Hematopoietic multipotent progenitor cell treated with erythropoietin and hydrocortisone succinate and interleukin-3 and kit ligand, for 4 days (in vitro differentiated cells): ENCODE data around the gene TMTC2.
A peak's percentile ranks its signal among the peaks of the same experiment; 100 is the strongest.
"Not testable (repeated sequence)": the region's sequence is repeated elsewhere in the genome, so short reads cannot be mapped to it uniquely, and the experiment has no call there.

Experiments
- DNase-seq: peaks from one replicate; pipeline ENCODE4 v3.0.0-alpha.2; 2015

The TMTC2 gene

DNA sequence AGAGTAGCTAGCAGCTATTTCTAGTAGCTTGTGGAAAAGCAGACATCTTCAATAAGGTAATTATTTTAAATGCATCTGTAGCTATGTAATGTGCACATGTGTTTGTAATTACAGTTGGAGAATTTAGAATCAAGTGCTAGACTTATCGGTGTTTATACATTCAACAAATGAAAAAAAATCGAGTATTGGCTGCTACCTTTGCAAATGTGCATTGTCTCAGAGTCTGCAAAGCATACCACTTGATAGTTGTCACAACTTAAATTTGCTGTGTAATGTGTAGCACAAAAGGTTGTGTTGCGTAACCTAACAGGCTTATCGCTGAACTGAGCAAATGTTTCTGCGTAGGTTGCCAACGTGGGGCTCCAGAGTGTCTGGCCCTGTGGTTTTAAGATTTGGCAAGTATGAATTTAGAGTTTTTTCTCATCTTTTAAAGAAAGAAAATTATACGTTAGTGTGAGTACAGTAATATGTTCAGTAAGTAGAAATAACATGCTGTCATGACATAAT lies 44.3 kb downstream of the TMTC2 start:
- peak; percentile 7 for DNase-seq

DNA sequence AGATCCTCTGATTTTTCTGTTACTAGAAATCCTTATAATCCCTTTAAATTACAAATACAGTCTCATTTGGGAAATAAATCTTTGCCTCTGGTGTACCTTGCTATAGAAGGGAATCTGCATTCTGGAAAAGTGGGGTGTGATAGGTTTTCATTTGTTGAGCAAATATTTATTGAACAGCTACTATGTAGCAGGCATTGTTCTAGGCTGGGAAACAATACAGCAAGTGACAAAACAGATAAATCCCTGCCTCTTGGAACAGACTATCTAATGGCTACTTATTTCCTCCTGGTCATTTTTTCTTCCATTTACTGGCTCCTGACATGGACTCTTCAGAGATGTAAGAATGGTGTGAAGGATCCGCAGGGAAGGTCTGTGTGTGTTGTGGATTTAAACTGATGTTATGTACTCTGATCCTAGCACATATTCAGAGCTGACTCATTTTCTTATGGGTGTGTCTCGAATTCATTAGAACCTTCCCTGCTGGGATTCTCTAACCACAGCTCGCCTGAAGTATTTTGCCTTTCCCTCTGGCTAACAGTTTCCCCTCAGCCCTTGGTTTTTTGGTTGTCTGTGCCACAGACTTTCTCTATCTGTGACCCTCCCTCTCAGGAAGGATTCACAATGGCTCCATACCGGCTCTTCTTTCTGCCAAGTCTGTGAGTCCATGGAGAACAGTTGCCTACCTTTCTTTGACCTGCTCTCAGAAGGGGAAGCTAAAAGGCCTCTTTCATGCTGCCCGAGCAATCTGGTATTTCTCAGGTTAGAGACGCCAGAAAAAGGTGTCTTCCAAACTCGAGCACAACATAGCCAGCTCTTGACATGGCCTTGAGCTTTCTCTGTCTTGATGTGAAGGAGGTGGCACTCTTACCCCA lies 53.7 kb downstream of the TMTC2 start:
- DNase-seq = no peak

DNA sequence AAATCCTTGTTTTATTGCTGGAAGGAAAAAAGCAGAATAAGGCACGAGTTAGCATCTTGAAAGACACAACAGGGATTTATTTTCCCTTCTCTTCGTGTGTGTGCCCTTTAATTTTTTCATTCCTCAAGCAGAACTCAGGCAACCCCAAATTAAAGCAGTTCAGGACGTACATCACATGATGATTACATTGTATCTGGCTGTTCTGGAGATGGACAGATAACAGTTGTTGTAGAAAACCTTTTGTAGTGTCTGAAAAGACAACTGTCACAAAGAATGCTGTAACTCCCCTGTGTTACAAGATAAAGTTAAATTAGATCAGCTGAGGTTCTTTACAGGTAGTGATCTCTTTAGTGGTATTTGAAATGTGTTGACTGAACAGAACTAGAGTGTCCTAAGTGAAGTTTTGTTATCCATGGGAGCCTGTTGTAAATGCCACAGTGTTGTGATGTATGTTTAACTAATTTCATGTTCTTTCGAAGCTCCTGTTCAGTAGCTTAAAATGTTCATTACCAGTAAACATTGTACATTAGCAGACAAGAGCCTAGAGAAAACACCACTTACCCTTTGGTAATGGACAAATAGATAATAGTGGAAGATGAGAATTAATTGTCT lies 58.5 kb downstream of the TMTC2 start:
- DNase-seq = no peak

DNA sequence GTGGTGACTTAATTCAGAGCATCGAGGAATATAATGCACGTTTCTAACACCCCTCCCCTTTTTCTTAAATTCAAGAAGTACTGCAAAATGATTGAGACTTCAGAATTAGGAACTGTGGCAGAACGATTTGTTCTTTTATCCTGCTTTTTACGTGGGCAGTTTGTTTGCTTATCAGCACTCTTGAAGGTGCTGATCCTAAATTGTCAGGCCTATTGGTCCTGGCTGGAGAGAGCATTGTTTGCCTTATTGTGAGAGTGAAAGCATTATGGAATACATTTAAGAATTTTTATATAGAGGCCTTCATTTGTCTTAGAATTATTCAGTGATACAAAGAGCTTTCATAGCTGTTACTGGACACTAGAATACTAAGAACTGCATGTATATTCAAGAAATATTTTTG lies 59.1 kb downstream of the TMTC2 start:
- no peak for DNase-seq

DNA sequence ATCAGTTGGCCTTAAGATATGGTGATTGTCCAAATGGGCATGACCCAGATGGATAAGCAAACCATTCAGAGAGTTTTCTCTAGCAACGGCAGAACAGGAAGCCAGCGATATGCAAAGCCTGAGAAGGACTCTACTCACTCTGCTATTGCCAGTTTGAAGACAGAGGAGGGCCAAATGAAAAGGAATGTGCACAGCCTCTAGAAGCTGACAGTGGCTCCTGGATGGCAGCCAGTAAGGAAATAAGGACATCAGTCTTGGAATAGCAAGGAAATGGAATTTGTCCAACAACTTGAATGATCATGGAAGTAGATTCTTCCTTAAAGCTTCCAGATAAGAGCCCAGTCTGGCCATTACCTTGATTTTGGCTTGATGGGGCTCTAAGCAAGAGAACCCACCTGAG lies 60.0 kb downstream of the TMTC2 start:
- DNase-seq = no peak

DNA sequence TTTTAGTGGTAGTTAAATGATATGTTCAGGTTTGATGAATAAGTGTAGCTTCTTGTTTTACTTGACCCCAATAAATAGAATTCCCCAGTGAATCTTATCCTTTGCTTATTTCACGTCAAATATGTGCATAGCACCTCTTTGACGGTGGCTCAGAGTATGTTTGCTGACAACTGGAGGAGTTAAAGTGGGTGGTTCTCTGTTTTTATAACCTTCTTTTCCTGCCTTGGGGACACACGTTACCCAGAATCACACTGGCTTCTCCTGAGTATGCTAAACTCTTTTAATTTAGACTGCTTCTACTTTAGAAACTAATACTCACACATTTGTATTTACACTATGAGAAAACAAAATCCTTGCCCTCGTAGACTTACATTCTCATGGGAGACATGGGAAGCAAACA lies 62.3 kb downstream of the TMTC2 start:
- DNase-seq = no peak

DNA sequence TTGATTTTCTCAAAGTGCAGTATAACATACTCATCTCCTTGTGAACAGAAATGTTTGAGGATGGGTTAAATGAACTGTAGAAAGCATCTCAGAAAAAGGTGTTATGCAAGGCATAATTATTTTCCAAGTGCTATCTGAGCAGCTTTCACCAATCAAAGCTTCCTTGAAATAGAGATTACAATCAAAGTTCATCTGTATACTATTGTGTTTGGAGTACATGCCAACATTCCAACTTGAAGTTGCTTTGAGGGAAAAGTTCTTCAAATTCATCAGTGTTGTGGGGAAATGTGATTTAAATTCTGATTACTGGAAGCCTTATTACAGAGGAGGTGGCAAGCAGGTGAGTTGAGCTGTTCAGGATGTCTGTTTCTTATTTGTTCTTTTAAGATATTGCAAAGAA lies 68.2 kb downstream of the TMTC2 start:
- no peak for DNase-seq

DNA sequence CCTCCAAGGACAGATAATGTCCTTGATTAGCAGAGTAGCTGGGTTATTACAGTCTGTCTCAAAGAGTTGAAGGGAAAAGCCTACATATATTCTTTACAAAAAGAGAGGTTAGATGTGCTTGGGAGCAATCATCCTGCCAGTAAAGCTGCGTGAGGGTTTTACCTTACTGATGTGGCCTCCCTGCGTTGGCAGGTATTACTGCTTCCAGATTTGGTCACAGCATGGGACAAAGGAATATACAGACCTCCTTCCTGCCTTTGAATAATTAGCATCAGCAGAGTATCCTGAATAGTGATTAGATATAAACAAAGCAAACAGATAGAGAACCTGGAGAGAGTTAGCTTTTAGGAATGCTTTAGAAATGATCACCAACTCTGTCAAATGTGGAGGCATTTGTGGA lies 69.6 kb downstream of the TMTC2 start:
- no peak for DNase-seq

DNA sequence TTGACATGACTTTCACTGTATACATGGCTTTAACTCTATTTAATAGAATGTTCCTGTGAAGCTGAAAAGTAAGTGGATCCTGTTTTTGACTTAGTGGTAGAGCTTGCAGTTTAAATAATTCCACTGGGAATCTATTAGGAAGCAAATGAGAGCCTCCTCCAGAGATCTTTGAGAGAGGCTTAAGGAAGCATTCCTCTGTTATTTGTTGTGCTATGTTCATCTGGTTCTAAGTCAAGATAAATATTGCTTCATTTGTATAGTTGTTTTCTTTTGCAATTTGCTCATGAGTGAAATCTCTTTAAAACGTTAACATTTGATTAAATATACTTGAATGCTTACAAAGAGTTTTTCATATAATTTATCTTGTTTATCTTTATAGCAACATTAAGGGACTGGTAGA lies 70.4 kb downstream of the TMTC2 start:
- DNase-seq = no peak

DNA sequence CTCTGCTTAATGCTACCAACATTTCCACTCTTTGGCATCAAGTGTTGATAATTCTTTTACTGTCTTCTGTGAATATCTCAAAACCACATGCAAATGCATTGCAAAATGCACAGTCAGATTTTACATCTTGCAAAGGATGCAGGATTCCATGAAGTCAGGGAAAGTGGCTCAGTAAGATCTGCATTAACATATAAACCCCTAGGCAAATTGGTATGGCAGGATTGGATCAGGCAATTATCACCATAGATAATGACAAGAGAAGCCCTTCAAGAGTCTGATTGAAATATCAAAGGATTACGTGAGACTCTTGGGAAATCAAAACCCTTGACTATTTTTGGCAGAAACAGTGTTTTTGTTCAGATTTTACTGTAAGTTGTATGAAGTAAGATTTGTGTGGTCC lies 71.0 kb downstream of the TMTC2 start:
- DNase-seq = no peak

DNA sequence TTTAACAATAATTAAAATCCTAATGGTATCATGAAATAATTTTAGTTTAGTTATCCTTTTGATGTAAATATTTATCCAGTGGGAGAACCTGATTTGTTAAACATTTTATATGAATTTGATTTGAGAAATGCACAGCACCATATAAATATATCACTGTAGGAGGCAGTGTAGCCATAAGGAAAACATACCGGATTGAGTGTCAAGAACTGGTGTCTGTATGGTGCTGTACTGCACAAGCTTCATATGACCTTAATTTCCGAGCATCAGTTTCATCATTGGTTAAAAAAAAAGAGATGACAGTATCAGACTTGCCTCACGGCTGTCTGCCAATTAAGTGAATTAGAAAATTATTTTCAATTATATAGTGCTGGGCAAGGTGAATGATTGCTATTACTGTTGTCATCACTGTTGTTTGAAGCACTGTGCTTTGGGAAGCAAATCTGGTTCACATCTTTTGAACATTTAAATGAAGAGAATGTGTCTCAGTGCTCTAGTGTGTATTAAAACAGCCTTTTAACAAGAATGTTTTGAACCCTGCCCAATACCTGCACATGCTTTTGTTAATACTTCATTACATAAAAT lies 72.1 kb downstream of the TMTC2 start:
- DNase-seq = no peak

DNA sequence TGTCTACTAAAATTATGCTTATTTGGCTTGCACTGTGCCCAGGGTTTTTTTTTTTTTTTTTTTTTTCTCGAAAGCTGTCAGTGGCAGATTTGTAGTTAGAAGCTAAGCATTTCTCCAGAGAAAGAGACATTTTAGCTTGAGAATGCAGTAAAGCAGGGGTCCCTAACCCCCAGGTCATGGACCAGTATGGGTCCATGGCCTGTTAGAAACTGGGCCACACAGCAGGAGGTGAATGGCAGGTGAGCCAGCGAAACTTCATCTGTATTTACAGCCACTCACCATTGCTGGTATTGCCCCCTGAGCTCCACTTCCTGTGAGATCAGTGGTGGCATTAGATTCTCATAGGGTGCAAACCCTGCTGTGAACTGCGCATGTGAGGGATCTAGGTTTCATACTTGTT lies 73.7 kb downstream of the TMTC2 start:
- DNase-seq = no peak

DNA sequence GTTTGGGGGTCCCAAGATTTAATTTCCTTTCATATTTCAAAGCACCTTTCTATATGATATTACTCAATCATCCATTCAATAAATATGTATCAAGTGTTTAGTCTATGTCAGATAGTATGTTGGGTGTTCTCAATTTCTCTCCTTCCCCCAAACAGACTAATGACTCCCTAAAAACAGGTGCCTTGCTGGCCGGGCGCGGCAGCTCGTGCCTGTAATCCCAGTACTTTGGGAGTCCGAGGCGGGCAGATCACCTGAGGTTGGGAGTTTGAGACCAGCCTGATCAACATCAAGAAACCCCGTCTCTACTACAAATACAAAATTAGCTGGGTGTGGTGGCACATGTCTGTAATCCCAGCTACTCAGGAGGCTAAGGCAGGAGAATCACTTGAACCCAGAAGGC lies 78.5 kb downstream of the TMTC2 start:
- DNase-seq = not testable (repeated sequence)

DNA sequence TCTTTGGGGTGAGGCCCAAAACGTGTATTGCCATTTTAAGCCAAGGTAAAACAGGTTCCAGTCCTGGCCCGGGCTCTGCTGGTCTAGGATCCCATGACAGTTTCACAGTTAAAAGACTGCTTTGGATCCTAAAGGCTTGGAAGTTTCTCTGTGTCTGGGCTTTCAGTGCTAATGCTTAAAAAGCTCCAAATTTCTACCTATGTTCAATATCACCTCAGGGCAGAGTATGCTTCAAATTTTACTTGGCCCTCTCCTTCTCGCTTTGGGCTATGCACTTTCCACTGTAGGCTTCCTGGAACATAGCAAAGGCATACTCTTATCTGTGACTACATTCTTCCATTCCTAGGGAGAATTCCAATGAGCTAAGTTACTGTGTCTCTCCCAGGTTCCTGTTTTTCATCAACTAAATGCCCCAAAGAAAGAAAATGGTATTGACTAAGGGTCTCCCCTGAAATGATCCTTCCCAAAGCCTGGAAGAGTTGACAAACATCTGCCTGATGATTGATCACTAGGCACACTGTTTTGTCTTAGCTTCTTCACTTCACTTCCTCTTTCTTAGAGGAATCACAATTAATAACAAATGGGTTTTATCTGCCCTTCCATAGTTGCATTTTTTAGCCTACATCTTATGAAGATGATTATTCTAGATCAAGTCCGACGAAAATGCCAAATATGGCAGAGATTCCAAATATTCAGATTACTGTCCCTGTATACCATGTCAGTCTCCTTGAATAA lies 79.4 kb downstream of the TMTC2 start:
- DNase-seq = no peak

DNA sequence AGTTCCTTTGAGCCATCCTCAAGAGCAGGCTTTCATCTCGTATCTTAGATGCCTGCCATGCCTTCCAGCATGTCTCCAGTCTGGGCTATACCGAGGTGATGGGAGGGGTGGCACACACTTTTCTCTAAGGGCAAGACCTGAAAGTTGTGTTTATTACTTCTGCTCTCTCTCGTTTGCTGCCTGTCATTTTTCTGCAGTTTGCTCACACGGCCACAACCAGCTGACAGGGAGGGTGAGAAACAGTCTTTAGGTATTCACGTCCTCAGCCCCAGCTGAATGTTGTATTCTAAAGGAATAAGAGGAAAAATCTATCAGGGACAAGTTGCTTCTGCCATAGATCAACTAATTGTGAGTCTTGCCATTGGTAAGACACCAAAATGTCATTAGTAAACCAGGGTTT lies 88.0 kb downstream of the TMTC2 start:
- no peak for DNase-seq

DNA sequence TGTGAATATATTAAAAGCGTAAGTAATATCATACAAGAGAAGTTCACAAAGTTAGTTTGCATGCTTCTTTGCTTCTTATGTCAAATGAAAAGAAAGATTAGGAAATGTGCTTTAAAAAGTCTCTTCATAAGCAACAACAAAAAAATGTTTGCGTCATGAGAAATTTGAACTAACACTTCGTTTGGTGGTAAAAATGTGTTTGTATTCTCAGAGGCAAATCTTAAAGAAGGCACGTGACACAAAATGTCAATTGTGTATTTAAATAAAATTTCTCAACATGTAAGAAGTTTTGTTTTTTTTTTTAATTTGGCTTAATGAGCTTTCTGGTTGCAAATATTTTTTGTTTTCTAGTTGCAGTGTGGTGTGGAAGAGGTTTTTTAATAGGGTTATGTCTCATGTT lies 93.8 kb downstream of the TMTC2 start:
- no peak for DNase-seq

DNA sequence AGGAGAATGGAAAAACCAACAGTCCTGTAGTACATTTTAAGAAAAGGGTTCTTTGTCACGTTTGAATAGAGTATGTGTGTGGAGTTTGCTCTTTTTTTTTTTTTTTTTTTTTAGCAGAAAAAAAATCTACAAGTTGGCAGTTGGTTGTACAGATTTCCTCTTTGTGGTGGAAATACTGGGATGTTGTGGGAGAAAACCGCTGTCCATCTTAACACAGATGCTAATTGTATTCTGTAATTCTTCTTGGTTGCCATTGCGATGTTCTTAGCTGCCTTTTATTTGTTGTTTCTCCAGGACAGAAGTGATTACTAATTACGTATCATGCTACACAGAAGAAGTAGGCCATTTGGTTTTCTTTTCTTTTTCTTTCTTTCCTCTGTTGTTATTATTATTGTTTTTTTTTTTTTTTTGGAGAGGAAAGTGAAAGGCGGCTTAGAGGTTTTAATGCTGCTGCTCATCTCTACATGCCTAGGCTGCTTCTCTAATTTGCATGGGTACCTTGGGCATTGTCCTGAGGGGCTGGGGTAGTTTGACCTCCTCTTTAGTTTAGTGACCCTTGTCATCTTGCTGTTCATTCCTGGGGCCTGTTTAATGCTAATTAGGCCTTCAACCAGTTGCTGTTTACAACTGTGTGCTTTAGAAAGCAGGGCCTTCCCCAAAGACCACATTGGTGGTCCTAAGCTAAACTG lies 94.7 kb downstream of the TMTC2 start:
- peak; percentile 22 for DNase-seq

DNA sequence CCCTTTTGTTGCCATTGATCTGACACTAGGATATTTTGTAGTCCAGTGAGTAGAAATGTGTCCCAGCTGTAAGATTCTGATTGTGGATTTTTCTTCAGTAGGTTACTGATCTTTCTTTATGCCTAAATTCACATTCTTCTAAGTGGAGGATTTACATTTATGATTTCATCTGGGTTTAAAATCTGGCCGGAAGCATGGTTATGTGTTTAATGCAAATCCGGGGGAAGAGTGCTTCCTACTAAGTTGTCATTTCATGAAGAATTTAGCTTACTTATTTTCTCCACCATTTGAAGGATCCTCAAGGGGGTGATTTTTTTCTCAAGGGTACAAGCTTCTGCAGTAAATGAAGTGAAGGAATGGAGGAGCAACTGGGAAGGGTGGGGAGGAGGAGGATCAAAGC lies 96.7 kb downstream of the TMTC2 start:
- no peak for DNase-seq

DNA sequence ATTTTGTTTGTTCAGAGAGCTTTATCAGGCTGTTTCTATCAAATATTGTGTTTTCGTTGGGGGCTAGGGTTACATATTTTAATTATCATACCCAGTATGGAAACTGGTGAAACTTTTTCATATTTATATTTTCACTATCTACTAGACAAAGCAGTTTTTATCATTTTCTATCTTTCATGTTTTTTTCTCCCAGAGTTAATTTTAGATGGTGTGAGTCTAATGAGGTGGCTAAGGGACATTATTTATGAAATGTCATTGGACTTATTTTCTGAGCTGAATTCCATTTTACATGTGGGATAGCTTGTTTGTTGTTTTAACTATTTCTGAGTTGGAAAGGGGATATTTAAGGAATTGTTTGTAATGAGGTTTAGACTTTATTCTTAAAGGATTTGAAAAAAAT lies 100.3 kb downstream of the TMTC2 start:
- DNase-seq = no peak

DNA sequence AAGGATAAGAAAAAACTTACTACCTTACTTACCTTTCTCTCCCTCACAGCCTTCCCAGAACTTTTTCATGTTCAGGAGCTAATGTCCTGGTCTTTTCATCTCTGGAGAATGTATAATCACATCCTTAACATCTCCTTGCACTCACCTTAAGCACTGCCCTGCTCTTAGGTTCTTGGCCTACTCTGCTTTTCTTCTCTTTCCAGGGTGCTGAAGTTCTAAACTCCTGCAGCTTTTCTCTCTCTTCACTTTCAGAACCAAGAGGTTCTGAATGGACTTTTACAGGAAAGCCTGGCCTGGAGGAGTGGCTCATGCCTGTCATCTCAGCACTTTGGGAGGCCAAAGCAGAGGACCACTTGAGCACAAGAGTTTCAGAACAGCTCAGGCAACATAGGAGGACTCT lies 101.9 kb downstream of the TMTC2 start:
- no peak for DNase-seq

DNA sequence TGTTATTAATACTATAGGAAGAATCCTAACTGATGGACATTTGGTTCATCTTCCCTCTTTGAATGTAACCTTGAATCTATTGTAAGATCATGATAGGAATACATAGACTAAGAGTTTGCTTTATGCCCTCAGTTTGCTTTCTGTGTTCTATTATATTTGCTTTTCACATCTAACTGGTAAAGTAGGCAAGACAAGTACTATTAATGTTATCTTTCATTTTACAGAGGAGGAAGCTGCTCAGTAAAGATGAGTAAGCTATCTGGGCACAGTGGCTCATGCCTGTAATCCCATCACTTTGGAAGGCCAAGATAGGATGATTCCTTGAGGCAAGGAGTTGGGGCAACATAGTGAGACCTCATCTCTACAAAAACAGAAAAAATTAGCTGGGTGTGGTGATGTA lies 103.0 kb downstream of the TMTC2 start:
- DNase-seq = no peak

DNA sequence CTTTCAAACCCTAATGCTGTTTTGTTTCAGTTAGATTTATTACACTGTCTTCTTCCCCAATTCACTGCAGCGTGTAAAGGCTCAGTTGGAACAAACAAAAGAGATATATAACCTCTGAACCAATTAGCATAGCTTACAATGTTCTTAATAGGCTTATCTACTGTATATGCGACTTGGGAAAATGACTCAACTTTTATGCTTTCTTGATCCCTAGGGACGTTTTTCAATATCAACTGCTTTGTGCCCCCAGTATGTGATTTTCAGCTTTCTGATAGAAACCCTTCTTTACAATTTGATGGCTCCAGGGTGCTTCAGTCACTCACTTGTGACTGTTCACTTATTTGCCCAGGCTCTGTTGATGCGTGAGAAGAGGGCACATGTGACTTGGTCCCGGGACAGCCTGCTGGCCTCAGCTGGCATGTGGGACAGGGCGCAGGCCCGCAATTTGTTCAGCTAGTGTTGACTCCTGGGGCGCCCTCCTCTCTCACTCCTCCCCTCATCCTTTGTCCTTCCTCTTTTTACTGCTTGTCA lies 107.1 kb downstream of the TMTC2 start:
- DNase-seq = no peak

DNA sequence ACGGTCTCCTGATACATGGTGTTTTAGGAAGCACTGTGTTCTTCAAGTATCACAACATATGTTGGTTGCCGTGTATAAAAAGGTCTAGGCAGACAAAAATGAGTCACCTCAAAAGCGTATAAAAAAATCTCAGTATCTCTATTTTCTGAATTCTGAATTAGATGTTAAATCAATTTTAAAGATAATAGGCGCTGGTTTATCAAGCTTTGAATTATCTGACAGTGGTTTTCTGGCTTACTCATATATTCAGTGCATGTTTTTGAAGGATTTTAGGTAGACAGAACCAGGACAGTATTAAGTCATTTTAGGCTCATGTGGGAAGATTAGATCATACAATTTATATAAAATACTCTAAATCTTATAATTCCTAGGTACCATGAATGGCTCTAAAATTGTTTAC lies 110.8 kb downstream of the TMTC2 start:
- DNase-seq = no peak
